GM19025 (cell line): Measurements from ENCODE around the gene GRAMD4.
"Not testable (repeated sequence)": the region's sequence is repeated elsewhere in the genome, so short reads cannot be mapped to it uniquely, and the experiment has no call there.

Experiments used
- ATAC-seq: cut with Tn5 transposase; IDR thresholded peaks from one replicate; pipeline ENCODE4 v1.9.1; 2021; ENCODE audit warnings: mild to moderate bottlenecking, low read depth, moderate library complexity; ENCODE audit not compliant: unreplicated experiment

GRAMD4 gene

GRCh38 chr22:46617986-46618647 lies 2.1 kb upstream of the GRAMD4 start:
- no peak for ATAC-seq

GRCh38 chr22:46618667-46619066 lies 1.5 kb upstream of the GRAMD4 start:
- ATAC-seq, result no peak

- ATAC-seq, result no peak
These were observed 851 bp upstream of the GRAMD4 start for GRCh38 chr22:46619240-46619829.

GRCh38 chr22:46620588-46621242 lies 529 bp downstream of the GRAMD4 start:
- ATAC-seq, result no peak

GRCh38 chr22:46621243-46621930 lies 1.2 kb downstream of the GRAMD4 start:
- ATAC-seq, result not testable (repeated sequence)

GRCh38 chr22:46622081-46622521 lies 1.9 kb downstream of the GRAMD4 start:
- no peak for ATAC-seq

- no peak for ATAC-seq
These were observed 5.1 kb downstream of the GRAMD4 start for GRCh38 chr22:46625113-46625842.

GRCh38 chr22:46625843-46626349 lies 5.7 kb downstream of the GRAMD4 start:
- no peak for ATAC-seq

GRCh38 chr22:46626356-46626755 lies 6.2 kb downstream of the GRAMD4 start:
- ATAC-seq, result no peak

GRCh38 chr22:46626911-46627805 lies 7.0 kb downstream of the GRAMD4 start:
- ATAC-seq, result no peak

GRCh38 chr22:46627806-46628482 lies 7.8 kb downstream of the GRAMD4 start:
- ATAC-seq, result no peak

- ATAC-seq, result no peak
These were observed 8.6 kb downstream of the GRAMD4 start for GRCh38 chr22:46628756-46629155.

GRCh38 chr22:46629291-46629690 lies 9.1 kb downstream of the GRAMD4 start:
- no peak for ATAC-seq

- ATAC-seq, result no peak
These were observed 10.9 kb downstream of the GRAMD4 start for GRCh38 chr22:46631113-46631512.

GRCh38 chr22:46632646-46633249 lies 12.6 kb downstream of the GRAMD4 start:
- no peak for ATAC-seq

GRCh38 chr22:46633334-46633890 lies 13.2 kb downstream of the GRAMD4 start:
- no peak for ATAC-seq

GRCh38 chr22:46634011-46634699 lies 14.0 kb downstream of the GRAMD4 start:
- no peak for ATAC-seq
